NCI-H128 (cell line): Measurements from ENCODE around the gene ISX.

Experiments
- DNase-seq: peaks from one replicate; lab custom pipeline; 2025; ENCODE audit not compliant: unreplicated experiment; lab: John Stamatoyannopoulos, UW

ISX gene

DNA sequence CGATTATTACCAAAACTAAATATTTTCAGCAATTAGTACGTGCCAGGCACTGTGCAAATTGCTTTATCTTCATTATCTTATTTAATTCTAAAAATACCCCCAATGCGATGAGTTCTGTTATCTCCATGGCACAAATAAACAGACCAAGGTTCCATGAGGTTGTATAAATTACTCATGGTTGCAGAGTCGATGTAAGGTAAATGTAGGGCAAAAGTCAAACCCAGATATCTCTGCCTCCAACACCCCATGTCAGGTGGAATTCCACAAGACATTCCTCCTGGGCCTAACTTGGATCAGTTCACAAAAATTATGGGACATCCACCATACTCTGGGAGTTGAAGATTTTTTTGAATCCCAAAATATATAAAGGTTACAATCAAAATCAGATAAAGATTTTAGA lies 43.7 kb downstream of the ISX start:
- no peak for DNase-seq

DNA sequence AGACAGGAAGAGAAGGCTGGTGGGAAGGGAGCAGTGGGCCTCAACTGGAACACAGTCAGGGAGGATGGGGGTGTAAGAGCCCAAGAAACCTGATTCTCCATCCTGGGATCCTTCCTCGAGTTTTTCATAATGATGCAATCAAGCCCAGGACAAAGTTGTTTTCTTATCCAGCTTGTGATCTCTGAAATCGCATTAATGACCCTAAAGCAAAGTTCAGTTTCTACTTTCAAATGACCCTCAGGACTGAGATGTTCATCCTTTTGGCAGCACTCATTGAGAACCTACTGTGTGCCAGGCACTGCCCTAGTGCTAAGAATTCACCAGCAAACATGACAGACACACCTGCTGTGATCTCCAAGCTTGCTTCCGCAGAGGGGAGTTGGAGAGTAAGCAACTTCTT lies 45.3 kb downstream of the ISX start:
- DNase-seq = no peak

DNA sequence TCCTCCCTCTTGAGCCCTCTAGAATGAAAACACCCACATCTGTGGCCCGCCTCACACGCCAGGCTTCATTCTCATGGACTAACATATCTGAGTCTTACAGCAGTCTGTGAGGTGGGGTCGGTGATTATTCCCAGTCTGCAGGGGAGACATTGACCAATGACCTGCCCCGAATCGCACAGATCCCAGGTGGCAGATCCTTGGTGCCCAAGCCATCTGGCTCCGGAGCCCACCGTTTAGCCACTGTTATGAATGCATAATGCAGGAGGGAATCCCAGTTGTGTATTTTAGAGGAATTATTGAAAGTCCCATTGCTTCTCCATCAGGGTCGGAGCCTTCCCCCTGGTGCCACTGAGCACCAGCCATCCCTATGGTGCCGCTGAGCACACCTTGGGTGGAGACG lies 47.4 kb downstream of the ISX start:
- no peak for DNase-seq

DNA sequence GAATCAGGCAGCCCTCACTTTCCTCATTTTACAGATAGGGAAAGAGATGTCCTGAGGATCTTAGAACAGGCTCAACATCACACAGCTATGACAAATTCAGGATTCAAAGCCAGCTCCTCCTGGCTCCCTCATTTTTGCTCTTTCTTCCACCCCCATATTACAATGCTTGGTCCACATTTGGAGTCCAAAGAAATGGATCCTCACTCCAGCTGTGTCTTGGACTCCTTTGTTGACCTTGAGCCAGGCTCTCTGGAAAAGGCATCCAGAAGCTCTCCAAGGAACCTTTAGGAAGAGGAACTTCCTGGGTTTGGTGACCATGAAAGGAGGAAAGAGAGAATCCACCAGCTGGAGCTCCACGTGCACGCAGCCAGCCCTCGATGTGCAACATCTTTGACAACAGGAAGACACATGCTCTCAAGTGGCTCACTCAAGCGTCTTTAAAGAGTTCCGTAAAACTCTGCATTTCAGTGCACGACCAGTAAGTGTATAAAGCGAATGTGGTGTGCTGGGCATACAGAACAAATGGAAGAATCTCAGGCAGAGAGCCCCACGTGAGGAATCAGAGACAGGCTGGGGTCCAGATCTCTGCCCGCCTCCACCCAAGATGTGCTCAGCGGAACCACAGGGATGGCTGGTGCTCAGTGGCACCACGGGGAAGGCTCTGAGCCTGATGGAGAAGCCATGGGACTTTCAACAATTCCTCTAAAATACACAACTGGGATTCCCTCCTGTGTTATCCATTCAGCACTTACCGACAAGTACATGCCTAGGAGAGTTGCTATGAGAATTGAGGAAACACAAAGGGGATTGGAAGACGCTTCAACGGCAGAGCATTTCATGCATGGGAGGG lies 48.4 kb downstream of the ISX start:
- DNase-seq = no peak

DNA sequence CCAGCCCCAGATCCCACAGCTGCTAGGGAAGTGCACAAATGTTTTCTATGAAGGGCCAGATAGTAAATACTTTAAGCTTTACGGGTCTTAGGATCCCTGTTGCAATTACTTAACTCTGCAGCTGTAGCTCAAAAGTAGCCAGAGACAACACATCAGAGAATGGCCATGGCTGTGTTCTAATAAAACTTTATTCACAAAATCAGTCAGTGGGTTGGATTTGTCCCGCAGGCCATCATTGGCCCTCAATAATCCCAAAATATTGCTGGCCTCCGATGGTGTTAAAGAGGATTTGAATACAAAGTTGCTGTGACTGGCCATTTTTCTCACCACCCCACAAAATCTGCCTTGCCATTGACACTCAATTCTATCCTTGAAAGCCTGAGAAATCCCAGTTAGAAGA lies 49.6 kb downstream of the ISX start:
- DNase-seq = no peak

DNA sequence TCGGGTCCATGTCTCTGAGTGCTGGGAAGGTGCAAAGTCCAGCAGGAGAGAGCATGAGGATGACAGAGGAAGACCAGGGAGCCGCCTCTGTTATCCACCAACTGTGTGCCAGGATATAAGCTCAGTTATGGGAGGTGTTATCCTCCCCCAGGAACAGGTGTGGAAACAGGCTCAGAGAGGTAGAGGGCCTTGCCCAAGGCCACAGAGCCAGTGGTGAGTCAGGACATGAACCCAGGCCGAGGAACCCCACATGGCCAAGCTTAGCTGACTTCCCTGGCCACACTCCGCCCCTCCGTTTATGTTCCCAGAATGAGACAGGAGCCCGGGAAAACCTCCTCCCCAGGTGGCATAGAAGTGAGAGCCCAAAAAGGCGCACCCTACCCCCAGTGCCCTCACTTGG lies 50.3 kb downstream of the ISX start:
- no peak for DNase-seq

DNA sequence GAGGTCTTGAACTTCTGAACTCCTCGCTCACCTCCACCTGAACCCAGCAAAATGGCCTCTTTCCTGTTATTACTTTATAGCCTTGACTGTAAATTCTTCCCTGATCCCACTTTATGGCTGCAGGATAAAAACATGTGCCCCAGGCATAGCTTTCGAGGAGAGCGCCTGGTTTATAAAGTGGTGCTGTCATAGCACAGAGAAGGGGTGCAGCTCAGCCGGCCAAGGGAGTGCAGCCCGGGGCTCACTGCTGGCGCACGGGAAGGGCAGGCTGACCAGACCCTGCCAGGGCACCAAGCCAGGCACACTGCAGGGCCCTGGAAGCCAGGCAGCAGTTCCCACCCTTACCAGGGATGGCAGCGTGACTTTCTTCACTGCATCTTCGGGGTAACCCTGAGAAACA lies 50.9 kb downstream of the ISX start:
- no peak for DNase-seq

DNA sequence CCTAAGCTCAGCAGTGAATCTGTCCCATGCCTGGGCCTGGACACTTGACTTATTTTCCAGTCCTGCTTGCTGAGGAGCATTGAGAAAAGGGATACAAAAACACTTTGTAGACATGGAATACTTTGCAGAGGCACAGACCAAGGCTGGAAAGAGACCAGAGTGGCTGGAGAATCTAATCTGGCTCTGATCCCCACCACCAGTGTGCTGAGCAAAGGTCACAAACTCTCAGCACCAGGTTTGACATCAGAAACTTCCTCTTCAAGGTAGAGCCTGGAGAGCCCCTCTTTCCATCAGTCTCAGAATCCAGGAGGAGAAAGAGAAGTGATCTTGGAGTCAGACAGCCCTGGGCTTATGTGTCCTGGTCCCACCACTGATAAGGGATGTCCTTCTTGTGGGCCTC lies 53.5 kb downstream of the ISX start:
- no peak for DNase-seq

DNA sequence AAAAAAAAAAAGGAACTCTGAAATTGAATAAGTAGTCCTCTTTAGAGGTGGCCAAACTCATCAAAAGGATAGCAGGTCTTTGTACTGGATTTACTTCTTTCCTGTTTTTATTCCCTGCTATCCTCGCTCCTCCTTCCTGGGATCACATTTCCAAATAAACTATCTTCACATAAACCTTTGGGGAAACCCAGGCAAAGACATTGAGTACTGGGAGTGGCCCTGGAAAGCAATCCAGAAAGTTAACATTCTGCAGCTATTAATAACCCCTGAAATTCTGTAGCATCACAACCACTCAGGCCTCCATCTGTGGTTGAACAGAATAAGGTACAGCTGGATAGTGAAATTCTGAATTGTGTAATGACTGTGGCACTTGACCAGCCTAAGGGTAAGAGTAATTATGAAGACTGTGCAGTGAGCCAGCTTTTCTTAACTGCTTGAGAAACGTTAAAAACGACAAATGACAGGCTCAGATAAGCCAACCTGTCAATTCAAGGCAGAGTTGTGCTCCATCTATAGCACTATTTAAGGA lies 58.8 kb downstream of the ISX start:
- no peak for DNase-seq

DNA sequence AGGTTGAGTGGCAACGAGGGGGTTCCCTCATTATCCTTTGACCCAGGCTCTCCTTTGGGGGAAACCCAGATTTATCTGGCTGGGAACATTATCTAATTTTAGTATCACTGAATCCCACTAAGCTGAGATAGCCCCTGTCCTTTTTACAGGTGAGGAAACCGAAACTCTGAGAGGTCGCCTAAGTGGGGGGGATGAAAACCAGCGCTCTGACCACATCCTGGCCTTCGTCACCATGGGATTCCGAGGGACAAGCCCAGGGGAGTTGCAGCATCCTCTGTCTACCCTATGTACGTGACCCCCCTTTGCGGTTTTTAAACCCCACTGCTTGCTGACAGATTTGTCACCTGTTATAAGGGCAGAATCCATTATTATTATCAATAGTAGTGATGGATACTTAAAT lies 61.0 kb downstream of the ISX start:
- DNase-seq = no peak

DNA sequence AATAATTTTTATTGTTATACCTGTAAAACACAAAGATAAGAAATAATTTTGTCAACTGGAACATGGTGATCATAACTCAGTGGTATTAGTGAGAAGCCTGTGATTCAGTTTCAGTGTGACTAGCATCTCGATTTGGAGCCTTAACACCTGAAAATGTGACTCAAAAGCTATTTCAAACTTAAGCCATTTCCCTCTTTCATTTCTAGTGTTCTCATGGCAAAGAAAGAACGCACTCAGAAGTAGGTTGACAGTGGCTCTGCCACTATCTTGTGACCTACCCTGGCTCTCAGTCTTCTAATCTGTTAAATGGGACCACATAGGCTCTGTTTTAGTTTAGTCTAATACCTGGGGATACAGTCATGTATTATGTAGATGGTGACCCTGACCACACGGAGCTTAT lies 62.7 kb downstream of the ISX start:
- no peak for DNase-seq

DNA sequence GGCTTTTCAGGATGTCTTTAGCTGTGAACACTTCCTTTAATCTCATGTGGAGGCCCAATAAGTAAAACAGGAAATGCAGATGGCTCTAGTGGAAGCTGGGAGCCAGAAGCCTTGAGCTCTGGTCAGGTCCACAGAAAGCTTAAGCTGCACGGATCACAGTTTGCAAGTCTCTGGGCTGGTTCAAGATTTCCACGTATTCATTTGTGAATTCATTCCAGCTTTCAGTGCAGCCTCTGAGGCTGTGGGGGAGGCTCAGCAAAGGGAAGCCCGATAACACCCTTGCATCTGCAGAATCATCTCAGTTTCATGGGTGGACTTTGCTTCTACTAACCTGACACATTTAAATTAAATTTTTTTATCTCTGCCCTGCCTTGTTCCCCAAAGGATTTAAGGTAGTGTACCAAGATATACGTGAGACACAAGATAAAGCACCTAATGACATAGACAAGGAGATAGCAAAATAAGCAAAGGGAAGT lies 65.6 kb downstream of the ISX start:
- DNase-seq = no peak

DNA sequence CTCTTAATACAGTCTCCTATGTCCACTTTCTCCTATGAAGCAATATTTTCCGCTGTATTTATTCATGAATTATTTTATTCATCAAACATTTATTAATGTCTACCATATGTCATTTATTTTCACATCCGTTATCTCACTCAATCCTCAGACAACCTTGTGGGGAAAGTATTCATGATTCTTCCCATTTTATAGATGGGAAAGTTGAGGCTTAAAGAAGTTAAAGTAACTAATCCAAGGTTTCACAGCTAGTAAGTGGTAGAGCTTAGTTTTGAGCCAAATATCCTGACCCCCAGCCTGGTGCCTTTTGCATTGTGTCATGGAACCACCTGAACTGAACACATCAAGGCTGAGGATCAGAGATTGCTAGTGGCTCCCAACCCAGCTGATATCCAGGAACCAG lies 66.6 kb downstream of the ISX start:
- no peak for DNase-seq

DNA sequence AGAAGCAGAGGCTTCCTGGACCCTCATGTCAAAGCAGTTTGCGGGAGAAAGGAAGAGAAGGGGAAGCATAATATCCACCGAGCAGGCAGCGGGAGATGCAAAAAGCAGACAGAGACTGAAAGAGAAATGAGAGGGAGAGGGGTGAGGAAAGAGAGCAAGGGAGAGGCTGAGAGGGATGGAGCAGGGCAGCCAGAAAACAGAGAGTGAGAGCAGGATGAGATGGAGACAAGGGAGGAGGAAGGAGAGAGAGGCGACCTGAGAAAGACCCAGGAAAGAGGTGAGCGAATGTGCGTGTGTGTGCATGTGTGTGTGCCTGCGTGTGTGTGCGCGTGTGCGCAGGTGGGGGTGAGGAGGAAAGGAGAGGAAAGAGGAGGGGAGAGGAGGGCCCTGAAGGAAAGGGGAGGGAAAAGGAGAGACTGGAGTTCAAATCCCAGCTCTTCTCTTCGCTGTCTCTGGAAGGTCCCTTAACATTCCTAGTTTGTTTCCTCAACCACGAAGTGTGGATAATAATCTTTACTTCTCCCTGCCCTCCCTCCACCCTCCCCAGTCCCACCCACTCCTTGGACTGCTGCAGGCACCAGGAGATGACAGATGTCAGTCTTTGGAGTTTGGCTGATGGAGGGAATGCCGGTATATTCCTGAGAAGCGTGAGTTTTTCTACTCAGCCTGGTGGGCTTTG lies 67.9 kb downstream of the ISX start:
- DNase-seq = no peak

DNA sequence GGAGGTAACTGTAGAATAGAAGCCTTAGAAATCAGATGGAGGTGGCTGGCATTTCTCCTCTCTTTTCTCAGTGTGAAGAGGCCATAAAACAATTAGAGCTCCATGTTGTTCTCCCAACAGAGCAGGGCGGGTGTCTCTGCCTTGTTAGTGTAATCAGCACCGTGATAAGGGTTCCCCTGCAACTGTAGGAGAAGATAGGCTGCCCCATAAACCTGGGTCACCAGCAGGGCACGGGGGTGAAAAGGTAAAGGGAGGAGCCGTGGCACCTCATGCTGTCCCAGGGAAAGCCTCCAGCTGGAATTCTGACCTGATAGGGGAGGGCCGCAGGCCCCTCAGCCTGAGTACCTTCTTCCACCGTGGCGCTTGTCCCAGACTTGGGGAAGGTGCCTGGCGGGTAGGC lies 68.7 kb downstream of the ISX start:
- no peak for DNase-seq

DNA sequence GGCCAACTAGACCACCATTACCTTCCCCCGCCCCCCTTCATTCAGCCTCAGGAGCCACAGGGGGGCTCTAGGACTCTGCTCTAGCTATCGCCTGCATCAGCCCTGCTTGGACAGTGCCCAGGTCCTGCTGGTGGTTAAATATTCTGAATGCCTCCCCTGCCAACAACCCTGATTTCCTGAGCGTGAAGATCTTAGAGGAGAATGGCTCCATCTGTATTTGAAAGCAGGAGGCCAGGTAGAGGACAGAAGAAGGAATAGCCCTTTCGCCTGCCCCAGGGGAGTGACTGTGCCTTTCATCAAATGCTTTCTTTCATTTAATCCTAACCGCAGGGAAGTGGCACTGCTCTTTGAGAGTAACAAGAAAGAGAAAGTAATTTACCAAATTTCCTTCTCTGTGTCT lies 69.2 kb downstream of the ISX start:
- DNase-seq = no peak
